Suprapubic skin (tissue), 4 donors: Measurements from ENCODE around the gene RBKS.

Experiments
- EP300 ChIP-seq: sonication (generic); formaldehyde crosslinking; IDR thresholded peaks from one replicate; pipeline ENCODE4 v1.6.1; 2017; ENCODE audit warnings: antibody characterized with exemption
- POLR2A ChIP-seq, 2 donors: fragments of 450-650 bp; IDR thresholded peaks; one replicate each; pipeline ENCODE4 v1.6.1; 2017; ENCODE audit warnings: antibody characterized with exemption in 2 of 2, mild to moderate bottlenecking in 2 of 2, moderate library complexity in 2 of 2
- POLR2AphosphoS5 ChIP-seq, 3 donors: sonication (generic); formaldehyde crosslinking; IDR thresholded peaks; one replicate each; pipeline ENCODE4 v1.6.1; 2017; ENCODE audit warnings: antibody characterized with exemption in 3 of 3
- TF ChIP-seq, protein P1 (sequence below), 2 donors: fragments of 200-600 bp in 1 of 2; fragments of 450-650 bp in 1 of 2; sonication (generic) in 1 of 2; IDR thresholded peaks; one replicate each; pipeline ENCODE4 v1.5.1; 2016 to 2019; ENCODE audit warnings: antibody characterized with exemption in 2 of 2, mild to moderate bottlenecking in 1 of 2, moderate library complexity in 1 of 2

DNA sequence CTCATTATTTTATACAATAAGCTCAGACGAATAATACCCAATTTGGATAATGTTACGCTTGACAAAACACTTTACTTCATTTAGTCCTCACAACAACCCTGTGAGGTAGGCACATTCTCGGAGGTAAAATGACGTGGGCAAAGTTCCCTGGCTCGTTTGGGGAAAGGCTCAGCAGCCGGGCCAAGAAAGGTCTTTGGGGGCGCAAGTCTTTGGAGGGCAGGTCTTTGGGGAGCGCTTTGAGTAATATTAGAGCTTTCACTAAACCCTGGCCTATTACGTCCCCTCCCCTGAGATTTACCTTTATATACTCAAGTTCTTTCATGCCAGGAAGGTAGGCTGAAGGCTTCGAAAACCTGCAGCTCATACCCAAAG lies 427 bp downstream of the RBKS start:
- TF ChIP-seq, protein P1, sequence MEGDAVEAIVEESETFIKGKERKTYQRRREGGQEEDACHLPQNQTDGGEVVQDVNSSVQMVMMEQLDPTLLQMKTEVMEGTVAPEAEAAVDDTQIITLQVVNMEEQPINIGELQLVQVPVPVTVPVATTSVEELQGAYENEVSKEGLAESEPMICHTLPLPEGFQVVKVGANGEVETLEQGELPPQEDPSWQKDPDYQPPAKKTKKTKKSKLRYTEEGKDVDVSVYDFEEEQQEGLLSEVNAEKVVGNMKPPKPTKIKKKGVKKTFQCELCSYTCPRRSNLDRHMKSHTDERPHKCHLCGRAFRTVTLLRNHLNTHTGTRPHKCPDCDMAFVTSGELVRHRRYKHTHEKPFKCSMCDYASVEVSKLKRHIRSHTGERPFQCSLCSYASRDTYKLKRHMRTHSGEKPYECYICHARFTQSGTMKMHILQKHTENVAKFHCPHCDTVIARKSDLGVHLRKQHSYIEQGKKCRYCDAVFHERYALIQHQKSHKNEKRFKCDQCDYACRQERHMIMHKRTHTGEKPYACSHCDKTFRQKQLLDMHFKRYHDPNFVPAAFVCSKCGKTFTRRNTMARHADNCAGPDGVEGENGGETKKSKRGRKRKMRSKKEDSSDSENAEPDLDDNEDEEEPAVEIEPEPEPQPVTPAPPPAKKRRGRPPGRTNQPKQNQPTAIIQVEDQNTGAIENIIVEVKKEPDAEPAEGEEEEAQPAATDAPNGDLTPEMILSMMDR (IDR thresholded peaks at IDR 0.05) = no peak
- TF ChIP-seq POLR2A (IDR thresholded peaks at IDR 0.05) (no peak), POLR2AphosphoS5 (IDR thresholded peaks at IDR 0.05) (no peak), EP300 (no peak)
